Measurements from ENCODE around the gene PNPLA5.

The PNPLA5 gene

GRCh38 chr22:43887391-43887790 is 4.4 kb downstream of the PNPLA5 start:
- DNase-seq (ENCODE audit: extremely low read depth, low read depth), result no peak
- TF ChIP-seq, protein P1, sequence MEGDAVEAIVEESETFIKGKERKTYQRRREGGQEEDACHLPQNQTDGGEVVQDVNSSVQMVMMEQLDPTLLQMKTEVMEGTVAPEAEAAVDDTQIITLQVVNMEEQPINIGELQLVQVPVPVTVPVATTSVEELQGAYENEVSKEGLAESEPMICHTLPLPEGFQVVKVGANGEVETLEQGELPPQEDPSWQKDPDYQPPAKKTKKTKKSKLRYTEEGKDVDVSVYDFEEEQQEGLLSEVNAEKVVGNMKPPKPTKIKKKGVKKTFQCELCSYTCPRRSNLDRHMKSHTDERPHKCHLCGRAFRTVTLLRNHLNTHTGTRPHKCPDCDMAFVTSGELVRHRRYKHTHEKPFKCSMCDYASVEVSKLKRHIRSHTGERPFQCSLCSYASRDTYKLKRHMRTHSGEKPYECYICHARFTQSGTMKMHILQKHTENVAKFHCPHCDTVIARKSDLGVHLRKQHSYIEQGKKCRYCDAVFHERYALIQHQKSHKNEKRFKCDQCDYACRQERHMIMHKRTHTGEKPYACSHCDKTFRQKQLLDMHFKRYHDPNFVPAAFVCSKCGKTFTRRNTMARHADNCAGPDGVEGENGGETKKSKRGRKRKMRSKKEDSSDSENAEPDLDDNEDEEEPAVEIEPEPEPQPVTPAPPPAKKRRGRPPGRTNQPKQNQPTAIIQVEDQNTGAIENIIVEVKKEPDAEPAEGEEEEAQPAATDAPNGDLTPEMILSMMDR (IDR thresholded peaks at IDR 0.05; ENCODE audit: low read depth, low read length, missing control alignments), result no peak
- H3K4me3 ChIP-seq (replicated peaks; ENCODE audit: low read depth, low read length), result no peak overlapping the region

DNA sequence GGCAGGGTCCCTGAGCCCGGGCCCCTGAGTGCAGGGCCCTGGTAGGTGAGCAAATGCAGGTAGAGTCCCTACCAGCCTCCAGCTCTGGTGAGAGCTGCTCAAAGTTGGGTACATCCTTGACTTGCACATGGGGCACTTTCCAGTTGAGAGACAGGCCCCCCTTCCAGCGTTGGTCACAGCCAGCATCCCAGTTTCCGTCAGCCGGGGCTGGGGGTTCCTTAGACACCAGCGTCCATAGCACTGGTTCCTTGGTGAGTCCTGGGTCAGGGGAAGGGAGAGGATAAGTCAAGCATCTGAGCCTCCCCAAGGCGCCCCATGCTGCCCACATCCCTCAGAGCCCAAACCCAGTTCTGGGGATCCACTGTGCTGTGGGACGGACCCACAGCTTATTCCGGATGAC is 5.6 kb downstream of the PNPLA5 start:
- TF ChIP-seq, protein P1 (IDR thresholded peaks at IDR 0.05; ENCODE audit: low read depth, low read length, missing control alignments), result no peak
- H3K4me3 ChIP-seq (replicated peaks; ENCODE audit: low read depth, low read length), result no peak overlapping the region
- no peak for DNase-seq (ENCODE audit: extremely low read depth, low read depth)

DNA sequence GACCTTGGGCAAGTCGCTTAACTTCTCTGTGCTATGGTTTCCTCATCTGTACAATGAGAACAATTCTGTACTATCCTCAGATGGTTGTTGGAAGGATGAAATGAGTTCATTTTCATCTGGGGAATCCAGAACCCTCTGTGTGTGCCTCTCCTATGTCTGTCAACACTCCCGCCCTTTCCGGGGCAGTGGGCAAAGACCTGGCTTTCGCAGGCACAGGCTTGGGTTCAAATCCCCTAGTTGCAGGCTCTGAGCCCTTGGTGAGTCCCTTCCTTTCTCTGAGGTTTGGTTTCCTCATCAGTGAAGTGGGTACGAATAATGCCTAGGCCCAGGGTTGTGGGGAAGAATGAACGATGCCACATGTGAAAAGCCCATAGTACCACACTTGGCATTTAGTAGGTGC is 6.0 kb downstream of the PNPLA5 start:
- TF ChIP-seq, protein P1 (IDR thresholded peaks at IDR 0.05; ENCODE audit: low read depth, low read length, missing control alignments), result no peak
- no peak for DNase-seq (ENCODE audit: extremely low read depth, low read depth)

GRCh38 chr22:43885319-43885671 is 6.5 kb downstream of the PNPLA5 start:
- TF ChIP-seq, protein P1 (IDR thresholded peaks at IDR 0.05; ENCODE audit: low read depth, low read length, missing control alignments), result no peak
- H3K4me3 ChIP-seq (replicated peaks; ENCODE audit: low read depth, low read length), result no peak overlapping the region
- no peak for DNase-seq (ENCODE audit: extremely low read depth, low read depth)

More for the DNA sequence above, 6.0 kb downstream of the PNPLA5 start:
- H3K4me3 ChIP-seq (replicated peaks; ENCODE audit: low read depth, low read length), result no peak overlapping the region

DNA sequence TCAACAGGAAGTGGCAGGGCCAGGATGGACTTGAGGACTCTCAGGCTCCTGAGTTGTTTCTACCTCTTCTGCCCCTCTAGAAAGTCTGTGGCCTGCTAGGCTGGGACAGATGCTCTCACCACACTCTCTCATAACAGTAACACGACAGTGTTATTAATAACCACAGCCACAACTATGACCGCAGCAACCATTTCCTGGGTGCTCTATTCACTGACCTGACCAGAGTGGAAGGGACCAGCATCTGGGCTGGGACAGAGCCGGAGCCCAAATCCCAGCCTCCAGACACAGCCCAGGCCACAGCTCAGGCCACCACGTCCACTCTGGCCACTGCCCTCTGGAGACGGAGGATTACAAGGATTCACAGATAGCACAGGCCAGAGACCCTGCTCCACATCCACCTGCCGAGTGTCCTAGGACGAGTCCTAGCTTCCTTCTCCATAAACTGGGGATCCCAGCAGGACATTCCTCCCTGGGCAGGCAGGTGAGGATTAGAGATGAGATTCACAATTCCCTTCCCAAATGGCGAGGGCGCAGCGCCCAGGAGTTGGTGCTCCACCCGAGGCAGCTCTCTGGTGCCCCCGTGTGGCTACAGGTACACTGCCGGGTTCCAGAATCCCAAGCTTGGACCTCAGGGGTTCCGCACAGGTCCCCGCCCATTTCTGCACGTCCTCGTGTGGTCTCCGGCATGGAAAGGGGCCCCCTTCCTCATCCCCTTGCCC is 7.1 kb downstream of the PNPLA5 start:
- no peak for DNase-seq (ENCODE audit: extremely low read depth, low read depth)
- no peak overlapping the region for H3K4me3 ChIP-seq (replicated peaks; ENCODE audit: low read depth, low read length)
- TF ChIP-seq, protein P1 (IDR thresholded peaks at IDR 0.05; ENCODE audit: low read depth, low read length, missing control alignments), result peak; percentile 93

- H3K4me3 ChIP-seq (replicated peaks; ENCODE audit: low read depth, low read length), result no peak overlapping the region
- no peak for DNase-seq (ENCODE audit: extremely low read depth, low read depth)
- TF ChIP-seq, protein P1 (IDR thresholded peaks at IDR 0.05; ENCODE audit: low read depth, low read length, missing control alignments), result no peak
Observed at GRCh38 chr22:43883719-43884415, 7.9 kb downstream of the PNPLA5 start.
